ENCODE measurements around the gene INPP5A.

Gene INPP5A

GRCh38 chr10:132577350-132578003, 39.9 kb downstream of the INPP5A start:
- TF ChIP-seq ZFX (IDR thresholded peaks at IDR 0.05) (no peak), CTCF (conservative IDR thresholded peaks at IDR 0.05) (no peak; the same call in 1 of the 2 replicates)
- peak overlapping the region; percentile 98 for H3K27ac ChIP-seq

GRCh38 chr10:132578287-132578951, 40.8 kb downstream of the INPP5A start:
- no peak for TF ChIP-seq ZFX (IDR thresholded peaks at IDR 0.05)
- TF ChIP-seq CTCF (conservative IDR thresholded peaks at IDR 0.05) = no peak
- peak overlapping the region; percentile 98 for H3K27ac ChIP-seq

GRCh38 chr10:132579027-132579859, 41.7 kb downstream of the INPP5A start:
- no peak for TF ChIP-seq ZFX (IDR thresholded peaks at IDR 0.05)
- TF ChIP-seq CTCF (conservative IDR thresholded peaks at IDR 0.05) = no peak
- 0 out of 2 replicates have a peak overlapping the region, but pooled peaks have one; percentile 10 for H3K27ac ChIP-seq

- H3K27ac ChIP-seq = peak overlapping the region; percentile 10; the same call in 1 of the 2 replicates
- TF ChIP-seq CTCF (conservative IDR thresholded peaks at IDR 0.05) (no peak), ZFX (IDR thresholded peaks at IDR 0.05) (no peak)
These were observed 42.6 kb downstream of the INPP5A start for GRCh38 chr10:132580143-132580542.

- peak overlapping the region; percentile 18; the same call in 1 of the 2 replicates for H3K27ac ChIP-seq
- TF ChIP-seq ZFX (IDR thresholded peaks at IDR 0.05) = no peak
These were observed 43.0 kb downstream of the INPP5A start for GRCh38 chr10:132580617-132581016.

- no peak for TF ChIP-seq ZFX (IDR thresholded peaks at IDR 0.05)
- no peak for TF ChIP-seq CTCF (conservative IDR thresholded peaks at IDR 0.05)
- H3K27ac ChIP-seq = no peak overlapping the region
These were observed 44.5 kb downstream of the INPP5A start for GRCh38 chr10:132582137-132582536.

- no peak for TF ChIP-seq ZFX (IDR thresholded peaks at IDR 0.05)
- no peak for TF ChIP-seq CTCF (conservative IDR thresholded peaks at IDR 0.05)
- H3K27ac ChIP-seq = no peak overlapping the region
These were observed 45.2 kb downstream of the INPP5A start for GRCh38 chr10:132582771-132583170.
